CD4-positive, alpha-beta T cell treated with Interleukin-10 for 1 hour (primary cell): ENCODE measurements around the gene NPRL2.
A peak's percentile ranks its signal among the peaks of the same experiment; 100 is the strongest.

Source experiments
- DNase-seq: peaks from one replicate; pipeline ENCODE4 v3.0.0-alpha.2; 2020

Gene NPRL2

DNA sequence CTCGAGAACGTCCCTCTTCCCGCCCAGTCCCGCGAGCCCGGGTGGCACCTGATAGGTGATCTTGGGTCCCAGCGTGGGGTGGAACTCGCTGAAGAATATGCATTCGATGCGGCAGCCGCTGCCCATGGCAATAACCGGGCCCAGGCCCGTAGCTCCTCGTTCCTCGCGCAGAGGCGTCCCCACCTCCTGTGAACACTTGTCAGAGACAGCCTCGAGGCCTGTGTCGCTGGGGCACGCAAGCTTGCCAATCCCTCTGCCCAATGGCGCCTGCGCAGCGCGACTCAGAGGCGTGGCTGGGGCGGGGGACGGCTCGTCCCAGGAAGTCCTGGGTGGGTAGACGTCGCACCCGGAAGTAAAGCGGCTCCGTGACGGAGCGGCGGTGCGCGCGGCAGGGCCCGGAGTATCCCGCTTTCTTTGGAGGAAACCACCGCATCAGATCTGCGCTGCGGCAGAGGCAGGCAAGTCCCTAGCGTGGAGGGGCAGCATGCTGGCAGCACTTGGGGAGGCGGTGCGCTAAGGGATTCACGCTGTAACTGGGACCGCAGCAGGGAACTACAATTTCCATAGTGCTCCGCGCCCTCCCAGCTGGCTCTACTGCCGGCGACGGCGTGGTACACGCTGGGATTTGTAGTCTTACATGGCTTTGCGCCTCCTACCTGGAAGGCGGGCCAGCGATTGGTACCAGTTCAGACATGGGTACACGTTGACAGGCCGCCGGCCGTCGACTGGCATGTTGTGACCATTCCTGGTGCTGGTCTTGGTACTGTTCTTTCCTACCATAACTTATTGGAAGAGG lies at the start of gene NPRL2, which contains the start of gene CYB561D2:
NPRL2 (minus strand) TSS at position 249 of the 796 bp plus-strand sequence; CDS start at position 126, 123 bp downstream.
CYB561D2 (plus strand) TSS at position 336 of the 796 bp plus-strand sequence. CDS start 572 bp downstream, outside the sequence.
- peak; percentile 99 for DNase-seq

- DNase-seq: no peak
Measured at GRCh38 chr3:50396502-50396901, 45.9 kb upstream of the NPRL2 start.

GRCh38 chr3:50395070-50395860 lies 44.7 kb upstream of the NPRL2 start:
- peak; percentile 16 for DNase-seq

- DNase-seq: no peak
Measured at GRCh38 chr3:50393061-50393460, 42.5 kb upstream of the NPRL2 start.

DNA sequence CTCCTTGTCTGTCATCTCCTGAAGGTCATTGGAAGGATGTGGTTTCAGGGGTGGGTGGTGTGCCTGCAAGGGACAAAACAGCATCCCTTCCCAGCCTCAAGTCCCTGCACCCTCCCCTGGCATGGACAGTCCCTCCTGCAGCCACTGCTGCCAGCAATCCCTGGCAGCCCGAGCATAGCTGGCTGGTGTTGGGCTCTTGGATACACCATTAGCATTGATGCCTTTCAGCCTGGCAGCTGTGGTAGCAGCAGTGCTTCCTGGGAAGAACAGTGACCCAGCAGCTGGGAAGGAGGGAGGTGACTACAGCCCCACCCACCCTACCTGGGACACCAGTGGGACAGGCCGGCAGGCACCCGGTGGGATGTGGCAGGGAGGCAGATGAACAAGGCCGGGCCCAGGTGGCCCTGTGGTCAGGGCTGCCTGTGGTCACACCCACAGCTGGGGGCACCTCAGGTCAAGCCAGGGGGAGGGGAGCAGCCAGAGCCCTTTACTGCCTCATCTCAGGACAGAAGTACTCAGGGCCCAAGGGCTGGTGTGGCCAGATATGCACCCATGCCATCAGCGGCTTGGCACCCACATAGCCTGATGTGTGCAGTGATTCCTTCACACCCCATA lies 41.6 kb upstream of the NPRL2 start:
- no peak for DNase-seq

- no peak for DNase-seq
Measured at GRCh38 chr3:50390508-50391224, 40.1 kb upstream of the NPRL2 start.

- DNase-seq: no peak
Measured at GRCh38 chr3:50389414-50389767, 38.8 kb upstream of the NPRL2 start.

GRCh38 chr3:50388720-50389413 lies 38.3 kb upstream of the NPRL2 start:
- DNase-seq: no peak

GRCh38 chr3:50388016-50388719 lies 37.6 kb upstream of the NPRL2 start:
- DNase-seq: no peak

DNA sequence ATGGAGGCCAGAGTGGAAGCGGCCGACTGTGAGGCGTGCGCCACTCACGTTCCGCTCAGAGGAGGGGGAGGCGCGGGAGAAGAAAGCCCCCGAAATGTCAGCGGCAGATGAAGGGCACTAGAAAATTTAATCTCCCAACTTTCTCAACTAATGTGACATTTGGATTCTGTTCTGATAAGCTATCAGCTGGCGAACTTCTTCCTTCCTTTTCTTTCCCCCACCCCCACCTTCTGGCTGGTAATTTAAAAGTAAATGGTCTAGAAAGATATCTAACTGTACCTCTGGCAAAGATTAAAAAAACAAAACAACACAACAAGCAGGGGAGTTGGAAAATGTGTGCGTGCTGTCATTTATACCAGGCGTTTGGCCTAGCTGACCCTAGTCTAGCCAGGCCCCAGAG lies 35.2 kb upstream of the NPRL2 start:
- no peak for DNase-seq

- DNase-seq: no peak
Measured at GRCh38 chr3:50383750-50384149, 33.2 kb upstream of the NPRL2 start.

GRCh38 chr3:50382722-50383121 lies 32.1 kb upstream of the NPRL2 start:
- DNase-seq: no peak

DNA sequence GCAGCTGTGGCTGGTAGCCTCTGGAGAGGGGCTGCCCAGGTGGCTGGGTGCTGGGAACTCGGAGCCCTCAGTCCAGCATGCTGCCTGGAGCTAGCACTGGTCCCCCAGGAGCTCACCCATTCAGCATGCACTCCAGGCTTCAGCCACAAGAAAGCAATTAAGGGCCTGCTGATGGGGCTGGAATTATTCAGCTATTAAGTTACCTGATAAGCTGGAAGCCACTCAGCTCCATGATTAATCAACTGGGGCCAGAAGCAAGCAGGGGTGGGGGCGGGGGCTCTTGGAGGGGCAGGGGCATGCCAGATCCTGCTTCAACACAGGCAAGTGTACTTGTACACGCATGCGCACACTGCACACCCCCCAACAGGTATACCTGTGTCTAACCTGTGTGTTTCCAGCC lies 30.8 kb upstream of the NPRL2 start:
- no peak for DNase-seq

GRCh38 chr3:50380405-50381085 lies 30.0 kb upstream of the NPRL2 start:
- no peak for DNase-seq

- DNase-seq: no peak
Measured at GRCh38 chr3:50378757-50379156, 28.2 kb upstream of the NPRL2 start.

DNA sequence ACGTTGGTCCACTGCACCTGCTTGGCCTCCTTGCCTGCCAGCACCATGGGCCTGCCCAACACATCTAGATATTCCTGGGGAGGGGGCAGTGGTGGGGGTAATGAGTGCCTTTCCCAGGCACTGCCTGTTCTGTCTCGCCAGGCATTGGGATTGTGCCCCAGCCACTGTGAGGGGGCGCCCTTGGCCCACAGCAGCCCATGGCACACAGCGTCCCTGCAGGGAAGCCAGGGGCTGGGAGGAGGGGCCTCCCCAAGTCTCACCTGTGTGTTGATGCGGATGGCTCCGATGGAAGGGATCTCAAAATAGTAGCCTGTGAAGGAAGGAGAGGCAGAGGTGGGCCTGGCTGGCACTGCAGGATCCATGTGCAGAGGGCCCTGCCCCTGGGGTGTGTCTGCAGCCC lies 27.4 kb upstream of the NPRL2 start:
- no peak for DNase-seq

DNA sequence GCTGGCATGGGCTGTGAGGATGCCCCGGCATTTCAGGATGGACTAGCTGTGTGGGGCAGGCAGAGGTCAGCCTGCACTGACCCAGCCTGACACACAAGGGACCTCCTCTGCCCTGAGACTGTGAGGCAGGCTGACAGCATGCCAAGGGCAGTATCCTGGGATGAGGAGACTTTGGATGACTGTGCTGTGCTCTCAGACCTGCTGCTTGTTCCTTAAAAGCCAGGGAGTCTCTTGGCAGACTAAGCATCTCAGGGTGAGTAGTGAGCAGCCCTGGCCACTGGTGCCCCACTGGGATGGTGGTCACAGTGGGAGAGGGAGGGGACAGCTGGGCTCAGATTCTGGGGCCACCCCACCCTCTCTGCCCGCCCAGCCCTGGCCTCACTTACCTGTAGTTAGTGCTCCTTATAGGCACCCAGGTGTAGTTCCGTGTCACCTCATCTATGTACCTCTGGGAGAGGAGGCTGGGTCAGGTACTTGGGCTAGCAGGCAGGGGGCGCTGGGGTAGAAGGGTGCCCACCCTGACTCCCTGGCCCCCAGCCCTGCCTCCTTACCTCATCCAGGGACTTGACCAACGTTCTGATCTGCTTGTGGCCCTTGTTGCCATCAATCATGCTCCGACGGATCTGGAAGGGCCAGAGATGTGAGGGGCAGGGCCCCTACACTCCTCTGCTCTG lies 24.8 kb upstream of the NPRL2 start:
- no peak for DNase-seq

GRCh38 chr3:50374363-50375257 lies 24.0 kb upstream of the NPRL2 start:
- no peak for DNase-seq
